ENCODE data around the gene NRG2.

Gene NRG2

DNA sequence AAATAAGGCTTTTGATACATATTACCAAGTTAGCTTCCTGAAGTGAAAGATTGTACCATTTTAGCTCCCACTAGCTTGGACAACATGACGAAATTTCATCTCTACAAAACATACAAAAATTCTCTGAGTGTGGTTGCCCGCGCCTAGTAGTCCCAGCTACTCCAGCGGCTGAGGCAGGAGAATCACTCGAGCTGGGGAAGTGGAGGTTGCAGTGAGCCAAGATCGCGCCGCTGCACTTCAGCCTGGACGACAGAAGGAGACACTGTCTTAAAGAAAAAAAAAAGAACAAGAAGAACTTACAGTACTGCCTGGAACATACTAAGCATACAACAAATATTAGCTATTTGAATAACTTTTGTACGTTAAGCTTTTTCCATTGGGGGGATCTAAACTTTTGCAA, 29.7 kb upstream of the NRG2 start:
- Histone ChIP-seq H3K27me3 (ENCODE audit: low read length) (0 out of 2 replicates have a peak, but pooled peaks cover 3% of the 10 kb centered on the region), H4K20me1 (ENCODE audit: low read depth, low read length) (no peaks in the 10 kb centered on the region), H3K36me3 (ENCODE audit: low read length) (no peaks in the 10 kb centered on the region), H3K4me3 (ENCODE audit: insufficient read depth, low read length, poor library complexity, severe bottlenecking) (no peak overlapping the region), H3K79me2 (ENCODE audit: insufficient read depth, low read length) (no peaks in the 10 kb centered on the region), H3K9me2 (replicated peaks; ENCODE audit: insufficient read depth, low read length) (no peaks in the 10 kb centered on the region), H3K9ac (ENCODE audit: low read length) (no peak overlapping the region), H2AFZ (ENCODE audit: low read depth, low read length, severe bottlenecking) (no peak overlapping the region), H3K9me3 (ENCODE audit: insufficient read depth, low read length) (no peaks in the 10 kb centered on the region), H3K27ac (ENCODE audit: low read depth, low read length) (no peak overlapping the region), H3K4me2 (ENCODE audit: low read depth, low read length, poor library complexity, severe bottlenecking) (no peak overlapping the region), H3F3A (ENCODE audit: insufficient read depth) (no peaks in the 10 kb centered on the region)
- TF ChIP-seq, protein P1, sequence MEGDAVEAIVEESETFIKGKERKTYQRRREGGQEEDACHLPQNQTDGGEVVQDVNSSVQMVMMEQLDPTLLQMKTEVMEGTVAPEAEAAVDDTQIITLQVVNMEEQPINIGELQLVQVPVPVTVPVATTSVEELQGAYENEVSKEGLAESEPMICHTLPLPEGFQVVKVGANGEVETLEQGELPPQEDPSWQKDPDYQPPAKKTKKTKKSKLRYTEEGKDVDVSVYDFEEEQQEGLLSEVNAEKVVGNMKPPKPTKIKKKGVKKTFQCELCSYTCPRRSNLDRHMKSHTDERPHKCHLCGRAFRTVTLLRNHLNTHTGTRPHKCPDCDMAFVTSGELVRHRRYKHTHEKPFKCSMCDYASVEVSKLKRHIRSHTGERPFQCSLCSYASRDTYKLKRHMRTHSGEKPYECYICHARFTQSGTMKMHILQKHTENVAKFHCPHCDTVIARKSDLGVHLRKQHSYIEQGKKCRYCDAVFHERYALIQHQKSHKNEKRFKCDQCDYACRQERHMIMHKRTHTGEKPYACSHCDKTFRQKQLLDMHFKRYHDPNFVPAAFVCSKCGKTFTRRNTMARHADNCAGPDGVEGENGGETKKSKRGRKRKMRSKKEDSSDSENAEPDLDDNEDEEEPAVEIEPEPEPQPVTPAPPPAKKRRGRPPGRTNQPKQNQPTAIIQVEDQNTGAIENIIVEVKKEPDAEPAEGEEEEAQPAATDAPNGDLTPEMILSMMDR (IDR thresholded peaks at IDR 0.05; ENCODE audit: insufficient read depth, low read length, poor library complexity, severe bottlenecking) = no peak
- no peak for TF ChIP-seq EZH2phosphoT487 (conservative IDR thresholded peaks at IDR 0.05; ENCODE audit: low read length)

DNA sequence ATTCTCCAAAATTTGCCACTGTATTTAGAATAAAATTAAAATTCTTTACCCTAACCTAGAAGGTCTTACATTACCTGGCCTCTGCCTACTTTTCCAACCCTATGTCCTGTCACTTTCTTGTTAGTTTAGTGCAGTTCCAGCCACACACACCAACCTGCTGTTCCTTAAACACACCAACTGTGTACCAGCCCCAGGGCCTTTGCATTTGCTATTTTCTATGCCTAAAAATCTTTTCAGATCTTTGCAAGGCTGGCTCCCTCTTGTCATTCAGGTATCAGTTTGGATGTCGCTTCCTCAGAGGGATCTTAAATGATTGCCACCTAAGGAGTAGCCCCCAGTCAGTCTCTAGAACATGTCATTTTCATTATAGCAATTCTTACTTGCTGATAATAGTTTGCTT, 17.7 kb upstream of the NRG2 start:
- Histone ChIP-seq H3K27me3 (ENCODE audit: low read length) (no peaks in the 10 kb centered on the region), H3K4me3 (ENCODE audit: insufficient read depth, low read length, poor library complexity, severe bottlenecking) (no peak overlapping the region)

DNA sequence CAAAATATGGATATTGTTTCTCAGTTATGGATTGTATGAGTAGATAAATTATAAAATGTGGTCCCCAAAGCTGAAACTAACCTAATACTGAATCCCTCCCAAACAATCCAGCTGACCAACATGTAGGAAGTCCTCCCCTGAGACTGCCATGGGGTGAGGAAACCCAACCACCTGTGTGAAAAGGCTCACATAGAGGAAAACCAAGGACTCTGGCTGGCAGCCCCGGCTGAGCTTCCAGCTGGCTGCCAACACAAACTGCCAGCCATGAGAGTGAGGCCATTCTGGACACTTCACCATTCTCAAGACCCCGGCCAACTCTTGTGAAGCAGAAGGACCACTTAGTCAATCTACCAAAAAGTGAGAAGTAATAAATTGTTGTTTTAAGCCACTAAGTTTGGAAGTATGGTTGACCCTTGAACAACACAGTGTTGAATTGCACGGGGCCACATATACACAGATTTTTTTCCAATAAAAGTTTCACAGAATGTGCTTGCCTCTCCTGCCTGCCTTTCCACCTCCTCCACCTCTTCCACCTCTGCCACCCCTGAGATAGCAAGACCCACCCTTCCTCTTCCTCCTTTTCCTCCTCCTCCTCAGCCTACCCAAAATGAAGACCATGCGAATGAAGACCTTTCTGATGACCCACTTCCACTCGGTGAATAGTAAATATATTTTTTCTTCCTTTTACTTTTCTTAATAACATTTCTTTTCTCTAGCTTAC, 15.3 kb upstream of the NRG2 start:
- Histone ChIP-seq H2AFZ (ENCODE audit: low read depth, low read length, severe bottlenecking) (no peak overlapping the region), H3F3A (ENCODE audit: insufficient read depth) (no peaks in the 10 kb centered on the region), H3K4me3 (ENCODE audit: insufficient read depth, low read length, poor library complexity, severe bottlenecking) (no peak overlapping the region), H3K36me3 (ENCODE audit: low read length) (no peaks in the 10 kb centered on the region), H3K9me3 (ENCODE audit: insufficient read depth, low read length) (no peaks in the 10 kb centered on the region), H3K79me2 (ENCODE audit: insufficient read depth, low read length) (no peaks in the 10 kb centered on the region), H4K20me1 (ENCODE audit: low read depth, low read length) (no peaks in the 10 kb centered on the region), H3K4me2 (ENCODE audit: low read depth, low read length, poor library complexity, severe bottlenecking) (no peak overlapping the region), H3K9me2 (replicated peaks; ENCODE audit: insufficient read depth, low read length) (no peaks in the 10 kb centered on the region), H3K27me3 (ENCODE audit: low read length) (no peaks in the 10 kb centered on the region), H3K9ac (ENCODE audit: low read length) (no peak overlapping the region), H3K27ac (ENCODE audit: low read depth, low read length) (no peak overlapping the region)
- TF ChIP-seq, protein P1 (IDR thresholded peaks at IDR 0.05; ENCODE audit: insufficient read depth, low read length, poor library complexity, severe bottlenecking) = no peak
- no peak for TF ChIP-seq EZH2phosphoT487 (conservative IDR thresholded peaks at IDR 0.05; ENCODE audit: low read length)

More for the DNA sequence above, 17.7 kb upstream of the NRG2 start:
- Histone ChIP-seq H3K9me2 (replicated peaks; ENCODE audit: insufficient read depth, low read length) (no peaks in the 10 kb centered on the region), H2AFZ (ENCODE audit: low read depth, low read length, severe bottlenecking) (no peak overlapping the region), H3K4me2 (ENCODE audit: low read depth, low read length, poor library complexity, severe bottlenecking) (no peak overlapping the region), H3K27ac (ENCODE audit: low read depth, low read length) (no peak overlapping the region), H3K9ac (ENCODE audit: low read length) (no peak overlapping the region), H4K20me1 (ENCODE audit: low read depth, low read length) (no peaks in the 10 kb centered on the region), H3K9me3 (ENCODE audit: insufficient read depth, low read length) (no peaks in the 10 kb centered on the region), H3K79me2 (ENCODE audit: insufficient read depth, low read length) (no peaks in the 10 kb centered on the region), H3K36me3 (ENCODE audit: low read length) (no peaks in the 10 kb centered on the region), H3F3A (ENCODE audit: insufficient read depth) (no peaks in the 10 kb centered on the region)
- TF ChIP-seq EZH2phosphoT487 (conservative IDR thresholded peaks at IDR 0.05; ENCODE audit: low read length) = no peak
- TF ChIP-seq, protein P1 (IDR thresholded peaks at IDR 0.05; ENCODE audit: insufficient read depth, low read length, poor library complexity, severe bottlenecking) = no peak
